ENCODE data around the gene DAND5.

Gene DAND5

GRCh38 chr19:12994701-12995595, 25.6 kb downstream of the DAND5 start, which contains the start of gene NFIX:
NFIX (plus strand) TSS chr19:12995475; CDS start chr19:12995838, 363 bp downstream.
- DNase-seq (ENCODE audit: low read depth in 3 of 3) = peak in 1 of 3 donors; percentile 45

- DNase-seq (ENCODE audit: low read depth in 3 of 3) = no peak
Measured at GRCh38 chr19:12995596-12996405, 26.4 kb downstream of the DAND5 start.

- no peak for DNase-seq (ENCODE audit: low read depth in 3 of 3)
Measured at GRCh38 chr19:12996406-12997094, 27.2 kb downstream of the DAND5 start.

GRCh38 chr19:12997179-12997966, 28.0 kb downstream of the DAND5 start:
- DNase-seq (ENCODE audit: low read depth in 3 of 3) = no peak

GRCh38 chr19:12997967-12998940, 28.9 kb downstream of the DAND5 start:
- DNase-seq (ENCODE audit: low read depth in 3 of 3) = no peak

- DNase-seq (ENCODE audit: low read depth in 3 of 3) = no peak
Measured at GRCh38 chr19:13001166-13001501, 31.8 kb downstream of the DAND5 start.

- no peak for DNase-seq (ENCODE audit: low read depth in 3 of 3)
Measured at GRCh38 chr19:13001502-13002165, 32.3 kb downstream of the DAND5 start.

- no peak for DNase-seq (ENCODE audit: low read depth in 3 of 3)
Measured at GRCh38 chr19:13002166-13002898, 33.0 kb downstream of the DAND5 start.

- no peak for DNase-seq (ENCODE audit: low read depth in 3 of 3)
Measured at GRCh38 chr19:13003081-13003480, 33.7 kb downstream of the DAND5 start.

- DNase-seq (ENCODE audit: low read depth in 3 of 3) = no peak
Measured at GRCh38 chr19:13004273-13004672, 34.9 kb downstream of the DAND5 start.

- DNase-seq (ENCODE audit: low read depth in 3 of 3) = no peak
Measured at GRCh38 chr19:13005253-13005652, 35.9 kb downstream of the DAND5 start.

- DNase-seq (ENCODE audit: low read depth in 3 of 3) = no peak
Measured at GRCh38 chr19:13005861-13006370, 36.5 kb downstream of the DAND5 start.

GRCh38 chr19:13006431-13007281, 37.3 kb downstream of the DAND5 start:
- DNase-seq (ENCODE audit: low read depth in 3 of 3) = no peak

- DNase-seq (ENCODE audit: low read depth in 3 of 3) = no peak
Measured at GRCh38 chr19:13007292-13008045, 38.1 kb downstream of the DAND5 start.

GRCh38 chr19:13008926-13009787, 39.8 kb downstream of the DAND5 start:
- no peak for DNase-seq (ENCODE audit: low read depth in 3 of 3)

Measured in stimulated activated CD4-positive, alpha-beta T cell treated with anti-CD3 and anti-CD28 coated beads, TNF-alpha, amount 100 ng/mL, for 48 hours (primary cell).